OCI-LY1 (cell line): ENCODE measurements around the gene CLTB.

ENCODE experiments used
- H2AFZ ChIP-seq: fragments of 200-600 bp; sonication (generic), shearing (Covaris generic); 2 replicates; pipeline ENCODE4 v1.6.0; 2014; ENCODE audit warnings: antibody characterized with exemption, mild to moderate bottlenecking, low read length
- H3F3A ChIP-seq: fragments of 200-600 bp; sonication (generic), shearing (Covaris generic); 2 replicates; pipeline ENCODE4 v1.6.0; 2014; ENCODE audit warnings: mild to moderate bottlenecking, antibody characterized with exemption, low read length, moderate library complexity; ENCODE audit not compliant: insufficient read depth
- H3K27ac ChIP-seq: fragments of 200-600 bp; sonication (generic); 2 replicates; pipeline ENCODE4 v1.5.1; 2014; ENCODE audit warnings: low read length, mixed run types, mild to moderate bottlenecking, low read depth; ENCODE audit not compliant: poor library complexity, severe bottlenecking
- H3K27me3 ChIP-seq: fragments of 200-600 bp; sonication (generic); 2 replicates; pipeline ENCODE4 v1.6.0; 2014; ENCODE audit warnings: antibody characterized with exemption, mild to moderate bottlenecking, low read length, moderate library complexity; ENCODE audit not compliant: insufficient read depth
- H3K36me3 ChIP-seq: fragments of 200-600 bp; sonication (generic); 2 replicates; pipeline ENCODE4 v1.6.1; 2014; ENCODE audit warnings: mild to moderate bottlenecking, antibody characterized with exemption, low read length, moderate library complexity, mixed read lengths; ENCODE audit not compliant: insufficient read depth
- H3K4me1 ChIP-seq: fragments of 200-600 bp; sonication (generic); 2 replicates; pipeline ENCODE4 v1.5.1; 2014; ENCODE audit warnings: mild to moderate bottlenecking, low read length, moderate library complexity; ENCODE audit not compliant: insufficient read depth, severe bottlenecking
- H3K4me2 ChIP-seq: fragments of 200-600 bp; sonication (generic), shearing (Covaris generic); 2 replicates; pipeline ENCODE4 v1.6.1; 2014; ENCODE audit warnings: low read length
- H3K4me3 ChIP-seq: fragments of 200-600 bp; sonication (generic); 2 replicates; pipeline ENCODE4 v1.5.1; 2014; ENCODE audit warnings: low read length, low read depth, mild to moderate bottlenecking, mixed read lengths; ENCODE audit not compliant: poor library complexity, severe bottlenecking
- H3K79me2 ChIP-seq: fragments of 200-600 bp; shearing (Covaris generic); 2 replicates; pipeline ENCODE4 v1.6.1; 2016; ENCODE audit warnings: mixed run types, low read length, mixed read lengths; ENCODE audit not compliant: insufficient read depth
- H3K9ac ChIP-seq: fragments of 200-600 bp; sonication (generic), shearing (Covaris generic); 2 replicates; pipeline ENCODE4 v1.6.1; 2014; ENCODE audit warnings: mild to moderate bottlenecking, low read length, mixed read lengths
- H3K9me2 ChIP-seq: fragments of 200-600 bp; sonication (generic), shearing (Covaris generic); 2 replicates; pipeline ENCODE4 v1.6.1; 2014; ENCODE audit warnings: low read depth, mild to moderate bottlenecking, low read length, mixed read lengths
- H3K9me3 ChIP-seq: fragments of 200-600 bp; shearing (Covaris generic); 2 replicates; pipeline ENCODE4 v1.6.1; 2014; ENCODE audit warnings: low read length, mixed read lengths
- H4K20me1 ChIP-seq: fragments of 200-600 bp; sonication (generic), shearing (Covaris generic); 2 replicates; pipeline ENCODE4 v1.6.0; 2016; ENCODE audit warnings: mild to moderate bottlenecking, low read length; ENCODE audit not compliant: insufficient read depth
- EZH2 ChIP-seq: fragments of 200-600 bp; sonication (generic), shearing (Covaris generic); IDR thresholded peaks from 2 replicates; pipeline ENCODE4 v1.8.0; 2017; ENCODE audit warnings: borderline replicate concordance, mixed run types, mild to moderate bottlenecking, antibody characterized with exemption, low read length, moderate library complexity, mixed read lengths
- TF ChIP-seq, protein P1 (sequence below): fragments of 200-600 bp; sonication (generic), shearing (Covaris generic); IDR thresholded peaks from 2 replicates; pipeline ENCODE4 v1.5.1; 2017; ENCODE audit warnings: mild to moderate bottlenecking, antibody characterized with exemption, low read length, moderate library complexity, mixed read lengths

The CLTB gene

DNA sequence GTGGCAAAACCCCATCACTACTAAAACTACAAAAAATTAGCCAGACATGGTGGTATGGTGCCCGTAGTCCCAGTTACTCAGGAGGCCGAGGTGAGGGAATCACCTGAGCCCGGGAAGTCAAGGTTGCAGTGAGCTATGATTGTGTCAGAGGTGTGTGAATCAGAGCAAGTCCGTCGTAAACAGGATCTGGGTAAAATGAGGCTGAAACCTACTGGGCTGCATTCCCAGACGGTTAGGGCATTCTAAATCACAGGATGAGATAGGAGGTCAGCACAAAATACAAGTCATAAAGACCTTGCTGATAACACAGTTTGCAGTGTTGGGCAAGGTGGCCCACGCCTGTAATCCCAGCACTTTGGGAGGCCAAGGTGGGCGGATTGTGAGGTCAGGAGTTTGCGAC lies 1.9 kb upstream of the CLTB start:
- H3K9ac ChIP-seq, result no peak overlapping the region
- TF ChIP-seq EZH2, result no peak
- TF ChIP-seq, protein P1, sequence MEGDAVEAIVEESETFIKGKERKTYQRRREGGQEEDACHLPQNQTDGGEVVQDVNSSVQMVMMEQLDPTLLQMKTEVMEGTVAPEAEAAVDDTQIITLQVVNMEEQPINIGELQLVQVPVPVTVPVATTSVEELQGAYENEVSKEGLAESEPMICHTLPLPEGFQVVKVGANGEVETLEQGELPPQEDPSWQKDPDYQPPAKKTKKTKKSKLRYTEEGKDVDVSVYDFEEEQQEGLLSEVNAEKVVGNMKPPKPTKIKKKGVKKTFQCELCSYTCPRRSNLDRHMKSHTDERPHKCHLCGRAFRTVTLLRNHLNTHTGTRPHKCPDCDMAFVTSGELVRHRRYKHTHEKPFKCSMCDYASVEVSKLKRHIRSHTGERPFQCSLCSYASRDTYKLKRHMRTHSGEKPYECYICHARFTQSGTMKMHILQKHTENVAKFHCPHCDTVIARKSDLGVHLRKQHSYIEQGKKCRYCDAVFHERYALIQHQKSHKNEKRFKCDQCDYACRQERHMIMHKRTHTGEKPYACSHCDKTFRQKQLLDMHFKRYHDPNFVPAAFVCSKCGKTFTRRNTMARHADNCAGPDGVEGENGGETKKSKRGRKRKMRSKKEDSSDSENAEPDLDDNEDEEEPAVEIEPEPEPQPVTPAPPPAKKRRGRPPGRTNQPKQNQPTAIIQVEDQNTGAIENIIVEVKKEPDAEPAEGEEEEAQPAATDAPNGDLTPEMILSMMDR, result no peak
- no peaks in the 10 kb centered on the region for H3K9me2 ChIP-seq
- H3K79me2 ChIP-seq, result 0 out of 2 replicates have a peak, but pooled peaks cover 5% of the 10 kb centered on the region
- no peaks in the 10 kb centered on the region for H3K36me3 ChIP-seq
- no peak overlapping the region for H2AFZ ChIP-seq
- H3K27me3 ChIP-seq, result peaks cover 6% of the 10 kb centered on the region; the same call in 1 of the 2 replicates
- no peak overlapping the region for H3K4me3 ChIP-seq
- H3K9me3 ChIP-seq, result no peaks in the 10 kb centered on the region
- H3F3A ChIP-seq, result no peaks in the 10 kb centered on the region
- H4K20me1 ChIP-seq, result no peaks in the 10 kb centered on the region
- H3K4me1 ChIP-seq, result peaks cover 21% of the 10 kb centered on the region
- H3K4me2 ChIP-seq, result no peak overlapping the region
- no peak overlapping the region for H3K27ac ChIP-seq

DNA sequence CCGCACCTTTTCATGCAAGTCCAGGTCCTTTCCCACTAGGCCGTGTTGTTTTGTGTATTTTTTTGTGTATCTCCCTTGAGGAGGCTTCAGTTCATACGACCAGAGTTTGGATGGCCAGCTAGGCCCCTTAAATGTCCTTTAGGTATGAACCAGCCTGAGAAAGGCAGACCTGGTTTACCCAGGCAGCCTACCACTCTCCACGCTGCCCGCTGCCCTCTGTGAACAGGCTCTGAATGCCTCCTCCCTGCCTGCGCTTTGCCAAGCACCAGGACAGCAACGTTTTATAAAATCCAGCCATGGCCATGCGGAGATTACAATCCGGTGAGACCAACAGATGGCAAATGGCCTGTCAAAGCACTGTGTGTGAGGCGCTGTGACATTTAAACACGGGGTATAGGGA lies 626 bp upstream of the CLTB start:
- Histone ChIP-seq H3K27me3 (peaks cover 6% of the 10 kb centered on the region; the same call in 1 of the 2 replicates), H3K27ac (no peak overlapping the region), H3K4me2 (peak overlapping the region; percentile 67), H3K36me3 (no peaks in the 10 kb centered on the region), H3K79me2 (0 out of 2 replicates have a peak, but pooled peaks cover 5% of the 10 kb centered on the region), H3K9ac (peak overlapping the region; percentile 38; the same call in 1 of the 2 replicates), H3K4me1 (peaks cover 21% of the 10 kb centered on the region), H3F3A (no peaks in the 10 kb centered on the region), H3K9me3 (no peaks in the 10 kb centered on the region), H4K20me1 (no peaks in the 10 kb centered on the region), H3K9me2 (no peaks in the 10 kb centered on the region), H3K4me3 (peak overlapping the region; percentile 90), H2AFZ (no peak overlapping the region)
- no peak for TF ChIP-seq EZH2
- TF ChIP-seq, protein P1, result no peak

DNA sequence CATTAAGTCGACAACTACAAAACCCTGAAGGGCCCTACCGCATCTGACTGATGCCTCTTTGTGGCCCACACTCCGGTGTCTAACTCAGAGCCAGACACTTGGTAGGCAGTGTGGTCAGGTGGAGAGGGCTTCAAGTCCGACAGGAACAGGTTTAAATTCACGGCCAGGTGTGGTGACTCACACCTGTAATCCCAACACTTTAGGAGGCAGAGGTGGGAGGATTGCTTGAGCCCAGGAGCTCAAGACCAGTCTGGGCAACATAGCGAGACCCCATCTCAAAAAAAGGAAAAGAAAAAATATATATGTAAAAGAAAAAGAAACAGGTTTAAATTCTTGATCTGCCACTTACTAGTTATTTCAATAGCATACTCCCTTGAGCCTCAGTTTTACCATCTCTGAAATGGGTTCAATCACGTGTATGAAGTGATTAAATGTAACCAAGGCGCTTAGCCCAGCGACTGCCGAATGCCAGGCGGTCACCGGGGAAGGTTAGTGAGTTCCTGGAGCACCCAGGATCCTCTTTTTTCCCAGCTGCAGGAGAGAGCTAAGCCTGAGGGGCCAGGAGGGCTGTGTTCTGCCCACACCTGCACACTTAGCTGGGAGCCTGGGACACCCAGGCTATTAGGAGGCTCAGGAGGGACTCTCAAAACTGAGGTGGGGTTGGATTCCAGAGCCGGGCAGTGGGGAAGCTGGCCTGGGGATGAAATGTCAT lies 943 bp downstream of the CLTB start:
- no peaks in the 10 kb centered on the region for H3K9me3 ChIP-seq
- TF ChIP-seq, protein P1, result no peak
- no peak for TF ChIP-seq EZH2
- H2AFZ ChIP-seq, result no peak overlapping the region
- H3K79me2 ChIP-seq, result 0 out of 2 replicates have a peak, but pooled peaks cover 5% of the 10 kb centered on the region
- peaks cover 21% of the 10 kb centered on the region for H3K4me1 ChIP-seq
- H3K9ac ChIP-seq, result peak overlapping the region; percentile 93
- no peaks in the 10 kb centered on the region for H3F3A ChIP-seq
- no peak overlapping the region for H3K27ac ChIP-seq
- H3K9me2 ChIP-seq, result no peaks in the 10 kb centered on the region
- H4K20me1 ChIP-seq, result no peaks in the 10 kb centered on the region
- H3K4me3 ChIP-seq, result peak overlapping the region; percentile 90
- H3K4me2 ChIP-seq, result peak overlapping the region; percentile 80
- no peaks in the 10 kb centered on the region for H3K36me3 ChIP-seq
- no peaks in the 10 kb centered on the region; the same call in 1 of the 2 replicates for H3K27me3 ChIP-seq
